SK-MEL-5 (cell line): ENCODE results near the gene RFLNA. TPM values are rescaled to one million over a fixed set of nuclear protein-coding genes. Genes with fewer than 3 reads are reported as not detected.
"Not testable (repeated sequence)": the region's sequence is repeated elsewhere in the genome, so short reads cannot be mapped to it uniquely, and the experiment has no call there.

Experiments used
- DNase-seq: peaks from one replicate; pipeline ENCODE4 v3.0.0-alpha.2; 2016; ENCODE audit warnings: low read depth, low spot score
- in situ Hi-C: cut with HindIII; loops from 2 replicates; pipeline ENCODE4 v1.10.0; 2016; ENCODE audit warnings: low sequenced_read_pairs, high pct_unique_total_duplicates, low pct_unique_long_range_greater_than_20kb
- total RNA-seq: library from RNA; depleted of rRNA; stranded (reverse); fragments of >200 nt; shearing (Covaris generic); gene quantifications from 2 replicates; pipeline ENCODE4 v1.2.3, GENCODE V29; 2014

Gene RFLNA
- total RNA-seq, 1 experiment from 2014 or later: not detected

- no peak for DNase-seq
- in situ Hi-C loops: no loop called here
Measured at GRCh38 chr12:124298685-124299410, 4.0 kb downstream of the RFLNA start.

GRCh38 chr12:124299628-124300388 is 4.9 kb downstream of the RFLNA start:
- no peak for DNase-seq
- in situ Hi-C loops: no loop called here

DNA sequence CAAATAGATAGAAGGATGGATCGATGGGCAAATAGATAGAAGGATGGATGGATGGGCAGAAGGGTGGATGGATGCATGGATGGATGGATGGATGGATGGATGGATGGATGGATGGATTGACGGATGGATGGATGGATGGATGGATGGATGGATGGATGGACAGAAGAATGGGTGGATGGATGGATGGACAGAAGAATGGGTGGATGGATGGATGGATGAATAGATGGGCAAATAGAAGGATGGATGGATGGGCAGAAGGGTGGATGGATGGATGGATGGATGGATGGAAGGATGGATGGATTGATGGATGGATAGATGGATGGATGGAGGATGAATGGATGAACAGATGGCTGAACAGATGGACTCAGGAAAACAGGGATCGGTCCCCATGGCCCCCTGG is 5.8 kb downstream of the RFLNA start:
- DNase-seq, in situ Hi-C loops: not testable (repeated sequence)

- DNase-seq: no peak
- in situ Hi-C loops: no loop called here
Measured at GRCh38 chr12:124301084-124301654, 6.3 kb downstream of the RFLNA start.

DNA sequence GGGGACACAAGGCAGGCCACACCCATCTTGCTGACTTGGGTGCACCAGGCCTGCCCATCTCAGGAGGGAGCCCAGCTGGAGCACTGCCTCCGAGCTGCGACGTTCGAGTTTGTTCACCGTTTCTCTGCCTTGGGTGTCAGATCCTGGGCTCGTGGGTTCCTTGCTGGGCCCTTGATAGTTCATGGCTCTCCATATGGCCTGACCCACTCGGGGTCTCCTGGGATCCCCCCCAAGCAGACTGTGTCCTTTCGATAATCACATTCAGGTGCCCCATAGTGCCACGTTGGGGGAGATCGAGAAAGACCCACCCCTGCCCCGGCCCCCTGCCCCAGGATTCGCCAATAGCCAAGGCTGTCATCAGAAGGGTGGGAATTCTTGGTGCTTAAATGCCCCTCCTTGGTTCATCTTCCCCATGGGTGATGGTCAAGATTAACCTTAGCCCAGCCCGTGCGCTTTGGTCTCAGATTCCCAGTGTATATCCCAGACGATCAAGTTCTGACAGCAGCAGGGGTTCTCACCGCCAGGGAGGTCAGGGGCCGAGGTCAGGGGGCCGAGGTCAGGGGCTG is 7.4 kb downstream of the RFLNA start:
- no peak for DNase-seq
- in situ Hi-C loops: no loop called here

DNA sequence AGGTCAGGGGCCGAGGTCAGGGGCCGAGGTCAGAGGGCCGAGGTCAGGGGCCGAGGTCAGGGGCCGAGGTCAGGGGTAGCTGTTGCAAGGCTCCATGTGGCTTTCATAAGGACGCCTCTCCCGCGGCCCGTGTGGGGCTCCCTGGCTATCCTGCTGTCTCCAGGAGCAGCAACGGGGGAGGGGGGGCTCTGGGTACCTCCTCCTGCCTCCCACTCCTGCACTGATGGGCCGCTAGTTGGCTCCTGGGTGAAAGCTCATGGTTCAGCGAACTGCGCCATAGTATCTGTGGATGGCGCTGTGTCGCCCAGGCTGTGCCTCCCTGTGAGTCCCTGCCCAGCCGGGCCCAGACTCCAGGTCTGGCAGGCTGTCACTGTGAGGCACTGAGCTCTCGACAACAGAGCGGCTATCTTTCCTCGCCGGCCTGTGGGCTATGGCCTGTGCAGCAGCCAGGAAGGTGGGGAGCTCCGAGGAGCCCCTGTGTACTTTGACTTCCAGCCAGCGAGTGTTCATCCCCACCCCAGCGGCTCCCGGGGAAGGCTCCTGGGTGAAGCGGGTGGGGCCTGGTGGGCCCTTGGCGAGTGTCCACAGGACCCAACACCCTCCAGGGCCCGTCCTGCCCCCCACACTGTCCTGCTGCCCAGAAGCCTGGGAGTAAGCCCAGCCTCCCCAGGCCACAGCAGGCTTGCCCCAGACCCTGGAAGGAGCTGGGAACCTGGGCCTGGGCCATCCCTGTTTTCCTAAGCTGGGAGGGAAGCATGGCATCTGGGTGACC is 8.1 kb downstream of the RFLNA start:
- DNase-seq: no peak
- in situ Hi-C loops: no loop called here

GRCh38 chr12:124303579-124304313 is 8.9 kb downstream of the RFLNA start:
- DNase-seq: no peak
- in situ Hi-C loops: no loop called here

GRCh38 chr12:124304314-124304790 is 9.5 kb downstream of the RFLNA start:
- in situ Hi-C loops: no loop called here
- no peak for DNase-seq

GRCh38 chr12:124305136-124305535 is 10.2 kb downstream of the RFLNA start:
- in situ Hi-C loops: no loop called here

DNA sequence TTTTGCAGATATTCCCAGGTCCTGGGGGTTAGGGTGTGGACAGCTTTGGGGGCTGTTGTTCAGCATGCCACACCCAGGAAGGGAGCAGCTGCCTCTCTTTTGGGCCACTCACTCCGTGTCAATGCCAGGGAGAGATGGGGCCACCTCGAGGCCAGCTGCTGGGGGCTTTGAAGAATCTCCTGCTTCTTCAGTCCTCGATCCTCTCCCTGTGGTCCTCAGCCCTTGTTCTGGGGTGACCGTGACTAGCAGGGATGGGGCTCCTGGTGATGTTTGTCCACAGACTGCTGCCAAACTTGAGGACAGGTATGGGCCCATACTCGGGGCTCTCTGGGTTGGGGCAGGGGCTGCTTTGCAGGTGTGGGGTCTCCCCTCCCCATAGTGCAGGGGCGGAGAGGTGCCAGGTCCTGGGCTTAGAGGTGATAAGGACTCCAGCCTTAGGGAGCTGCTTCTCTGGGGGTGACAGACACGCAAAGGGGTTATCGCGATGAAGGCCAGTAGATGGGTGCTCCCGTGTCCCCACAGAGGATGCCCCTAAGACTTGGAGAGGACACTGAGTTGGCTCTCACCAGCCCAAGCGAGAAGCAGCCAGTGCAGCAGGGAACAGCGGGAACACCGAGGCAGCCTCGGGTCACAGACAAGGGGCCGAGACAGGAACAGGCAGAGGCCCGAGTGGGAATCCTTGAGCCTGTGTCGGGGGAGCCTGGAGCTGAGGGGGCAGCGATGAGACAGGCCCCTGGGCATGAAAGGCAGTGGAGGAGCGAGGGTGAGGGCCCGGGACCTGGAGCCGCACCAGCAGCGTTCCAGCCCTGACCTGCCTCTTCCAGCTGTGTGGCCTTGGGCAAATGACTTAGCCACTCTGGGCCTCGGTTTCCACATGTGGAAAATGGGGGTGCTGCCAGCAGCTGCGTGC is 11.1 kb downstream of the RFLNA start:
- in situ Hi-C loops: no loop called here
- DNase-seq: no peak

More at GRCh38 chr12:124305136-124305535, 10.2 kb downstream of the RFLNA start:
- DNase-seq: no peak

GRCh38 chr12:124306686-124307555 is 12.0 kb downstream of the RFLNA start:
- in situ Hi-C loops: no loop called here
- DNase-seq: no peak

GRCh38 chr12:124307556-124307825 is 12.6 kb downstream of the RFLNA start:
- no peak for DNase-seq
- in situ Hi-C loops: no loop called here

DNA sequence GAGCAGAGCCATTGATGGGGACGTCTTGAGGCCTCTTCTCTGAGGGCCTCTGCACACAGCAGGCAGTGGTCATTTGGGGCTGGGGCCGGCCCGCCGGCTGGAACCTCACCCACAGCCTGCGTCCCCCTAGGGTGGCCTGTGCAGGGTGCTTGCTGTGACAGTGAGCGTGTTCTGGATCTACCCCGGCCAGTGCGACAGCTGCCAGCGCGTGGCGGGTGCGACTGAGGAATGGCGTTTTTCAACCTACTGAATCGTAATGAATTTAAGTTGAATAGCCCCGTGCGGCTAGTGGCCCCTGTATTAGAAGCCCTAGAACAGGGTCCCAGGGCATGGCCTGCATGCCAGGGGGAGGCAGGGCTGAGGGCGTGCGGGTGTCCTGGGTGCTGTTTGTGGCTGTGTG is 13.8 kb downstream of the RFLNA start:
- in situ Hi-C loops: no loop called here
- DNase-seq: no peak

DNA sequence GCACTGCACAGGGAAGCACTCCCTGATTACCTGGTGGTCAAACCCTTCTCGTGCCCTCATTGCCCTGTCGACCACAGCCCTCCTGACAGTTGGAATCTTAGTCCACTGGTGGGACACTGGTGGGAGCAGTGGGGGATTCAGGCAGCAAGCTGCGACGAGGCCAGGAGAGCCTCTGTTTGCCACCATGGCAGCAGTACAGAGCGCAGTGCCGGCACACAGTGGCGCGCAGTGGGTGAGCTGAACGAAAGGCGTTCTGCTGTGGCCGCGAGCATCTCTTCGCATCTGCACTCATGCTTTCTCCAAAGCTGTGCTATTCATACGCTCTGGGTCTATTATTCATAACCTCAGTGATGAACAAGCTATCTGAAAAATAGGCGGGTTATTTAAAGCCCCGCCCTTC is 14.3 kb downstream of the RFLNA start:
- DNase-seq: no peak
- in situ Hi-C loops: no loop called here

DNA sequence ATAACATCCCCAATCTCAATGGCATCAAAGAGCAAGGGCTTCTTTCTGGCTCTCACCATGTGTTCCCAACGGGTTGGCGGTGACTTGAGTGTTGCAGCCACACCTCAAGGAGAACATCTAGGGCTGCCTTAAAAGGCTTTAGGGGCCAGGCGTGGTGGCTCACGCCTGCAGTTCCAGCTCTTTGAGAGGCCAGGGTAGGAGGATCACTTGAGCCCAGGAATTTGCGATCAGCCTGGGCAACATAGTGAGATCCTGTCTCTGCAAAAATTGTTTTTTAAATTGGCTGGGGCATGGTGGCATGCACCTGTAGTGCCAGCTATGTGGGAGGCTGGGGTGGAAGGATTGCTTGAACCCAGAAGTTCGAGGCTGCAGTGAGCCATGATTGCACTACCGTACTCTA is 14.9 kb downstream of the RFLNA start:
- in situ Hi-C loops: no loop called here
- DNase-seq: no peak
